ENCODE results near the gene TEN1.
"Not testable (repeated sequence)": the region's sequence is repeated elsewhere in the genome, so short reads cannot be mapped to it uniquely, and the experiment has no call there.

The TEN1 gene
- total RNA-seq = 0 to 0.19 (median 0) reads per million in 4 experiments

- peak; percentile 91 for DNase-seq
These were observed at the start of gene TEN1, which contains the start of gene ACOX1 for GRCh38 chr17:75978938-75979704. TEN1 (plus strand) TSS chr17:75979240; CDS start chr17:75986193, 6,953 bp downstream. ACOX1 (minus strand) TSS chr17:75979166; CDS start chr17:75979073, 93 bp downstream.

- DNase-seq = no peak
These were observed 48.0 kb upstream of the TEN1 start for GRCh38 chr17:75931062-75931461.

- DNase-seq = no peak
These were observed 46.2 kb upstream of the TEN1 start for GRCh38 chr17:75932852-75933251.

- no peak for DNase-seq
These were observed 45.2 kb upstream of the TEN1 start for GRCh38 chr17:75933808-75934207.

- DNase-seq = no peak
These were observed 41.4 kb upstream of the TEN1 start for GRCh38 chr17:75937652-75938051.

GRCh38 chr17:75940727-75941441 lies 38.2 kb upstream of the TEN1 start, which contains the start of gene FBF1:
FBF1 (minus strand) TSS chr17:75941042; CDS start chr17:75938149, 2,893 bp downstream.
- peak; percentile 79 for DNase-seq

GRCh38 chr17:75941442-75941819 lies 37.6 kb upstream of the TEN1 start:
- no peak for DNase-seq

GRCh38 chr17:75942473-75942872 lies 36.6 kb upstream of the TEN1 start:
- DNase-seq = no peak

GRCh38 chr17:75943491-75943890 lies 35.5 kb upstream of the TEN1 start:
- no peak for DNase-seq

- DNase-seq = no peak
These were observed 33.8 kb upstream of the TEN1 start for GRCh38 chr17:75945211-75945610.

GRCh38 chr17:75950421-75950820 lies 28.6 kb upstream of the TEN1 start:
- DNase-seq = no peak

- no peak for DNase-seq
These were observed 28.0 kb upstream of the TEN1 start for GRCh38 chr17:75950855-75951554.

- no peak for DNase-seq
These were observed 19.8 kb upstream of the TEN1 start for GRCh38 chr17:75959051-75959838.

GRCh38 chr17:75959839-75960511 lies 19.1 kb upstream of the TEN1 start:
- DNase-seq = no peak

GRCh38 chr17:75965468-75965867 lies 13.6 kb upstream of the TEN1 start:
- no peak for DNase-seq

GRCh38 chr17:75969044-75969443 lies 10.0 kb upstream of the TEN1 start:
- not testable (repeated sequence) for DNase-seq

- DNase-seq = no peak
These were observed 9.0 kb upstream of the TEN1 start for GRCh38 chr17:75970011-75970523.

GRCh38 chr17:75970626-75971025 lies 8.4 kb upstream of the TEN1 start:
- DNase-seq = no peak

- not testable (repeated sequence) for DNase-seq
These were observed 3.9 kb upstream of the TEN1 start for GRCh38 chr17:75975187-75975586.

GRCh38 chr17:75975757-75976174 lies 3.3 kb upstream of the TEN1 start:
- no peak for DNase-seq

GRCh38 chr17:75976175-75976848 lies 2.7 kb upstream of the TEN1 start:
- no peak for DNase-seq

All from effector CD8-positive, alpha-beta T cell (primary cell).